Ovary (tissue), 9 donors: ENCODE measurements around the gene PLCL1. TPM values are rescaled to one million over a fixed set of nuclear protein-coding genes. Genes with fewer than 3 reads are reported as not detected.

Source experiments
- DNase-seq, 5 donors: peaks; one replicate each; pipeline ENCODE4 v3.0.0-alpha.2; 2019 to 2020
- H3K27ac ChIP-seq, 2 donors: fragments of 200-600 bp; one replicate each; pipeline versions ENCODE4 v1.5.1 to v1.8.0; 2019 to 2022
- H3K27me3 ChIP-seq: fragments of 200-600 bp; one replicate; pipeline ENCODE4 v1.8.0; 2022
- H3K36me3 ChIP-seq: fragments of 200-600 bp; sonication (generic); one replicate; pipeline ENCODE4 v1.5.1; 2019
- H3K4me1 ChIP-seq: one replicate; pipeline ENCODE4 v1.8.1; 2013; ENCODE audit warnings: mild to moderate bottlenecking, moderate library complexity; ENCODE audit not compliant: insufficient read depth
- H3K4me3 ChIP-seq: fragments of 200-600 bp; sonication (generic); one replicate; pipeline ENCODE4 v1.5.1; 2017
- H3K9me3 ChIP-seq, 2 donors: fragments of 200-600 bp in 1 of 2; sonication (generic) in 1 of 2; one replicate each; pipeline versions ENCODE4 v1.5.1 to v1.8.1; 2013 to 2019; ENCODE audit warnings: mild to moderate bottlenecking in 1 of 2, moderate library complexity in 1 of 2
- CTCF ChIP-seq, 3 donors: fragments of 450-650 bp in 2 of 3; fragments of 200-600 bp in 1 of 3; IDR thresholded peaks; one replicate each; pipeline versions ENCODE4 v1.5.1 to v1.8.0; 2016 to 2022; ENCODE audit warnings: antibody characterized with exemption in 3 of 3, mild to moderate bottlenecking in 1 of 3
- EP300 ChIP-seq: sonication (generic); formaldehyde crosslinking; IDR thresholded peaks from one replicate; pipeline ENCODE4 v1.6.1; 2017; ENCODE audit warnings: antibody characterized with exemption
- POLR2A ChIP-seq: fragments of 450-650 bp; IDR thresholded peaks from one replicate; pipeline ENCODE4 v1.6.1; 2017; ENCODE audit warnings: antibody characterized with exemption, mild to moderate bottlenecking, moderate library complexity
- WGBS, 3 donors: extraction: QIAGEN DNeasy Blood & Tissue Kit in 1 of 3; methylation state at CpG; one replicate each; pipeline versions ENCODE4 v1.1.5 to v1.1.7; 2013 to 2017; 5-methylcytosine and 5-hydroxymethylcytosine counted together
- intact Hi-C, 4 donors: fragments of 100-400 bp; cut with DNase I; formaldehyde crosslinking; loops; one replicate each; pipeline versions ENCODE4 v1.11.0 to v1.15.1; 2022 to 2023
- polyA plus RNA-seq, 2 donors: library from polyadenylated mRNA; stranded (reverse); fragments of 200-250 nt in 1 of 2; fragments of 350-450 nt in 1 of 2; fragmentation: Illumina TruSeq in 1 of 2; extraction: RNeasy Lipid Tissue Mini Kit (QIAGEN cat#74804) in 1 of 2; gene quantifications; one replicate each; pipeline ENCODE4 v1.2.3, GENCODE V29; 2013 to 2014
- total RNA-seq, 7 donors: library from RNA; depleted of rRNA in 2 of 7; stranded (reverse); fragments of >200 nt in 2 of 7; fragmentation: NEBNext Ultra II Directional in 3 of 7; extraction: Animal tissue kit (Norgen Biotek cat#: 25700) in 3 of 7; gene quantifications; one replicate each; pipeline versions ENCODE4 v1.1.0 to v1.2.4, GENCODE V29; 2016 to 2023
- donor health status: DM: no; HTN: no; CAD: no; lungs with moderate emphysema.
- donor health status: DM: no; HTN: no; CAD: no.
- donor health status: Bipolar disorder and iron deficiency.
- donor health status: DM: yes; HTN: yes; CAD: no.
- donor health status: DM: no; HTN: no; CAD: no.
- donor health status: DM: yes; HTN: yes; CAD: no.

PLCL1 gene
- total and polyA plus RNA-seq, 9 donors, result 8.4 to 17.9 (median 11.1) TPM

- intact Hi-C loops, result no loop called here
- H3K9me3 ChIP-seq, result no peaks in the 10 kb centered on the region
- H3K27me3 ChIP-seq, result no peaks in the 10 kb centered on the region
- no peak overlapping the region for H3K27ac ChIP-seq
- TF ChIP-seq POLR2A (no peak), CTCF (IDR thresholded peaks at IDR 0.05) (no peak), EP300 (no peak)
- no peak for DNase-seq
- no peak overlapping the region for H3K4me3 ChIP-seq
- no peaks in the 10 kb centered on the region for H3K36me3 ChIP-seq
- H3K4me1 ChIP-seq, result no peaks in the 10 kb centered on the region
Measured at GRCh38 chr2:198062826-198063225, 258.4 kb downstream of the PLCL1 start.

GRCh38 chr2:198063242-198063641 is 258.8 kb downstream of the PLCL1 start:
- H3K4me1 ChIP-seq, result no peaks in the 10 kb centered on the region
- intact Hi-C loops, result no loop called here
- no peak for DNase-seq
- no peaks in the 10 kb centered on the region for H3K9me3 ChIP-seq
- H3K36me3 ChIP-seq, result no peaks in the 10 kb centered on the region
- 63 to 64% (median 64%) methylated on average over 1 of the region's 1 CpG for WGBS, 3 donors
- no peaks in the 10 kb centered on the region for H3K27me3 ChIP-seq
- no peak overlapping the region for H3K27ac ChIP-seq
- no peak overlapping the region for H3K4me3 ChIP-seq
- TF ChIP-seq CTCF (IDR thresholded peaks at IDR 0.05), result no peak
- no peak for TF ChIP-seq EP300
- TF ChIP-seq POLR2A, result no peak

GRCh38 chr2:198065322-198065721 is 260.9 kb downstream of the PLCL1 start:
- WGBS, 3 donors, result 63 to 70% (median 63%) methylated on average over 1 of the region's 1 CpG
- Histone ChIP-seq H3K36me3 (no peaks in the 10 kb centered on the region), H3K9me3 (no peaks in the 10 kb centered on the region), H3K4me1 (no peaks in the 10 kb centered on the region), H3K27ac (no peak overlapping the region), H3K27me3 (no peaks in the 10 kb centered on the region), H3K4me3 (no peak overlapping the region)
- intact Hi-C loops, result no loop called here
- DNase-seq, result no peak
- TF ChIP-seq POLR2A (no peak), CTCF (IDR thresholded peaks at IDR 0.05) (no peak), EP300 (no peak)

GRCh38 chr2:198066597-198066996 is 262.2 kb downstream of the PLCL1 start:
- no peaks in the 10 kb centered on the region for H3K36me3 ChIP-seq
- H3K9me3 ChIP-seq, result no peaks in the 10 kb centered on the region
- H3K27ac ChIP-seq, result no peak overlapping the region
- intact Hi-C loops, result no loop called here
- TF ChIP-seq EP300 (no peak), POLR2A (no peak), CTCF (IDR thresholded peaks at IDR 0.05) (no peak)
- no peaks in the 10 kb centered on the region for H3K27me3 ChIP-seq
- WGBS, 3 donors, result 85 to 93% (median 92%) methylated on average over 2 of the region's 2 CpGs
- no peaks in the 10 kb centered on the region for H3K4me1 ChIP-seq
- no peak overlapping the region for H3K4me3 ChIP-seq
- DNase-seq, result no peak

GRCh38 chr2:198072655-198073054 is 268.3 kb downstream of the PLCL1 start:
- TF ChIP-seq POLR2A (no peak), EP300 (no peak), CTCF (IDR thresholded peaks at IDR 0.05) (no peak)
- H3K4me3 ChIP-seq, result no peak overlapping the region
- DNase-seq, result no peak
- no peaks in the 10 kb centered on the region for H3K4me1 ChIP-seq
- H3K27me3 ChIP-seq, result no peaks in the 10 kb centered on the region
- H3K36me3 ChIP-seq, result no peaks in the 10 kb centered on the region
- intact Hi-C loops, result no loop called here
- no peaks in the 10 kb centered on the region for H3K9me3 ChIP-seq
- no peak overlapping the region for H3K27ac ChIP-seq
